Smooth muscle cell (in vitro differentiated cells): ENCODE data around the gene AMPD3. TPM values are rescaled to one million over a fixed set of nuclear protein-coding genes. Genes with fewer than 3 reads are reported as not detected.

Experiments used
- DNase-seq: peaks from one replicate; lab custom pipeline; 2025; ENCODE audit not compliant: unreplicated experiment; lab: John Stamatoyannopoulos, UW
- H2AFZ ChIP-seq: fragments of 200-600 bp; sonication (generic); 2 replicates; pipeline ENCODE4 v1.6.0; 2016; ENCODE audit warnings: antibody characterized with exemption, low read depth, mild to moderate bottlenecking
- H3F3A ChIP-seq: fragments of 200-600 bp; sonication (generic); 2 replicates; pipeline ENCODE4 v1.6.0; 2017; ENCODE audit warnings: antibody characterized with exemption, low read depth
- H3K27ac ChIP-seq: fragments of 200-600 bp; sonication (generic); 2 replicates; pipeline ENCODE4 v1.5.1; 2016; ENCODE audit warnings: low read depth, mild to moderate bottlenecking
- H3K27me3 ChIP-seq: fragments of 200-600 bp; sonication (generic); 2 replicates; pipeline ENCODE4 v1.6.1; 2016; ENCODE audit warnings: low read depth, mild to moderate bottlenecking
- H3K36me3 ChIP-seq: fragments of 200-600 bp; sonication (generic); 2 replicates; pipeline ENCODE4 v1.5.1; 2016; ENCODE audit warnings: low read depth
- H3K4me1 ChIP-seq: fragments of 200-600 bp; sonication (generic); 2 replicates; pipeline ENCODE4 v1.5.1; 2016; ENCODE audit warnings: low read depth
- H3K4me2 ChIP-seq: fragments of 200-600 bp; sonication (generic); 2 replicates; pipeline ENCODE4 v1.6.0; 2016; ENCODE audit warnings: mild to moderate bottlenecking
- H3K4me3 ChIP-seq: fragments of 200-600 bp; sonication (generic); 2 replicates; pipeline ENCODE4 v1.5.1; 2016; ENCODE audit warnings: mild to moderate bottlenecking
- H3K79me2 ChIP-seq: fragments of 200-600 bp; sonication (generic); 2 replicates; pipeline ENCODE4 v1.6.0; 2016; ENCODE audit warnings: low read depth, mild to moderate bottlenecking
- H3K9ac ChIP-seq: fragments of 200-600 bp; sonication (generic); 2 replicates; pipeline ENCODE4 v1.6.0; 2016; ENCODE audit warnings: low read depth
- H3K9me3 ChIP-seq: fragments of 200-600 bp; sonication (generic); replicated peaks from 2 replicates; pipeline ENCODE4 v1.5.1; 2016; ENCODE audit warnings: low read depth
- H4K20me1 ChIP-seq: fragments of 200-600 bp; sonication (generic); 2 replicates; pipeline ENCODE4 v1.6.0; 2016; ENCODE audit warnings: low read depth
- WGBS: methylation state at CpG from one replicate; pipeline ENCODE4 v1.1.7; 2016; ENCODE audit warnings: low lambda C conversion rate; 5-methylcytosine and 5-hydroxymethylcytosine counted together
- polyA plus RNA-seq: library from polyadenylated mRNA; unstranded; fragments of >200 nt; fragmentation: Nextera tagmentation; extraction: Ambion mirVana; gene quantifications from 2 replicates; pipeline ENCODE4 v1.2.1, GENCODE V29; 2016
- total RNA-seq: library from RNA; depleted of rRNA; stranded (reverse); fragments of >200 nt; gene quantifications from 2 replicates; pipeline ENCODE4 v1.2.3, GENCODE V29; 2014
- TF ChIP-seq, protein P1 (sequence below): fragments of 200-600 bp; sonication (generic); IDR thresholded peaks from 2 replicates; pipeline ENCODE4 v1.5.1; 2017; ENCODE audit warnings: borderline replicate concordance, mild to moderate bottlenecking, antibody characterized with exemption; ENCODE audit not compliant: insufficient read depth, poor library complexity, severe bottlenecking

AMPD3 gene
- total and polyA plus RNA-seq, 2 experiments from 2014 or later = 0.67 to 3.6 TPM

DNA sequence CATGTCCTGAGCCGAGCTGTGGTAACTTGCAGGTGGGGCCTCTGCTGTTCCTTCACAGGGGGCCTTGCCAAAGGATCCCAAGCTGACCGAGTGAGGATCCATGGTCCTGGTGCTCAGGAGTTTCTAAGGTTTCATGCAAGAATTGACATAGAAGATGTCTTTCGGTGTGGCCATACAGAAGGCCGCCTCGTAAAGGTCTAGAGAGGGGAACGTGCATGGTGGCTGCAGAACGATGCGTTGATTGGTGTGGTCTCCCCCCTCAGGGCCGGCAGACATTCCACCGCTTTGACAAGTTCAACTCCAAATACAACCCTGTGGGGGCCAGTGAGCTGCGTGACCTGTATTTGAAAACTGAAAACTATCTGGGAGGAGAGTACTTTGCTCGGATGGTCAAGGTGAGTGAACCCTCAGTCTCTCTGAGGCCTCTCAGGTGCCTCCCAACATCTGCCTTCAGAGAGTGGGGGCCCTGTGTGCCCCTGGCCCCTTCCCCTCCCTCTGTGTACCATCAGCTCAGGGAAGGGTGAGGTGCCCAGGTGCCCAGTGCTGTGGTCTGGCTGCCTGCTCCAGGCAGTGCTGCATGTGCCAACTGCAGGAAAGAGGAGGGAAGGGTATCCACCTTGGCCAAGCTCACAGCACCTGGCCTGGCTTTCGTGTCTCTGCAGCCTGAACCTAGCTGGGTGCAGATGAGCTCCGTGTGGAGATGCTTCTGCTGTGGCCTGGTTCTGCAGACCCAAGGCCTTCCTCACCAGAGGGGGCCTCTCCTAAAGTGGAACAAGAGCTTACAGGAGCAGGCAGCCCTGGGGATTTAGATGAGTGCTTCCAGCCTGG is 39.8 kb downstream of the AMPD3 start:
- Histone ChIP-seq H3K4me1 (peaks cover 9% of the 10 kb centered on the region), H3K4me3 (no peak overlapping the region), H3K27ac (no peak overlapping the region), H3K9me3 (no peaks in the 10 kb centered on the region), H2AFZ (no peak overlapping the region), H3F3A (no peaks in the 10 kb centered on the region), H3K36me3 (no peaks in the 10 kb centered on the region), H4K20me1 (no peaks in the 10 kb centered on the region), H3K9ac (no peak overlapping the region), H3K27me3 (no peaks in the 10 kb centered on the region), H3K79me2 (no peaks in the 10 kb centered on the region), H3K4me2 (no peak overlapping the region)
- TF ChIP-seq, protein P1, sequence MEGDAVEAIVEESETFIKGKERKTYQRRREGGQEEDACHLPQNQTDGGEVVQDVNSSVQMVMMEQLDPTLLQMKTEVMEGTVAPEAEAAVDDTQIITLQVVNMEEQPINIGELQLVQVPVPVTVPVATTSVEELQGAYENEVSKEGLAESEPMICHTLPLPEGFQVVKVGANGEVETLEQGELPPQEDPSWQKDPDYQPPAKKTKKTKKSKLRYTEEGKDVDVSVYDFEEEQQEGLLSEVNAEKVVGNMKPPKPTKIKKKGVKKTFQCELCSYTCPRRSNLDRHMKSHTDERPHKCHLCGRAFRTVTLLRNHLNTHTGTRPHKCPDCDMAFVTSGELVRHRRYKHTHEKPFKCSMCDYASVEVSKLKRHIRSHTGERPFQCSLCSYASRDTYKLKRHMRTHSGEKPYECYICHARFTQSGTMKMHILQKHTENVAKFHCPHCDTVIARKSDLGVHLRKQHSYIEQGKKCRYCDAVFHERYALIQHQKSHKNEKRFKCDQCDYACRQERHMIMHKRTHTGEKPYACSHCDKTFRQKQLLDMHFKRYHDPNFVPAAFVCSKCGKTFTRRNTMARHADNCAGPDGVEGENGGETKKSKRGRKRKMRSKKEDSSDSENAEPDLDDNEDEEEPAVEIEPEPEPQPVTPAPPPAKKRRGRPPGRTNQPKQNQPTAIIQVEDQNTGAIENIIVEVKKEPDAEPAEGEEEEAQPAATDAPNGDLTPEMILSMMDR = no peak
- DNase-seq = no peak
- WGBS = 96% methylated on average over 14 of the region's 14 CpGs

GRCh38 chr11:10495464-10495786 is 40.4 kb downstream of the AMPD3 start:
- no peak overlapping the region for H2AFZ ChIP-seq
- no peaks in the 10 kb centered on the region for H3K79me2 ChIP-seq
- peaks cover 9% of the 10 kb centered on the region for H3K4me1 ChIP-seq
- no peak overlapping the region for H3K4me3 ChIP-seq
- no peak for DNase-seq
- H3K27ac ChIP-seq = no peak overlapping the region
- no peaks in the 10 kb centered on the region for H4K20me1 ChIP-seq
- TF ChIP-seq, protein P1 = no peak
- no peaks in the 10 kb centered on the region for H3F3A ChIP-seq
- no peaks in the 10 kb centered on the region for H3K36me3 ChIP-seq
- H3K9ac ChIP-seq = no peak overlapping the region
- WGBS = 96% methylated on average over 8 of the region's 8 CpGs
- H3K4me2 ChIP-seq = no peak overlapping the region
- no peaks in the 10 kb centered on the region for H3K9me3 ChIP-seq
- H3K27me3 ChIP-seq = no peaks in the 10 kb centered on the region

GRCh38 chr11:10496296-10496936 is 41.4 kb downstream of the AMPD3 start:
- TF ChIP-seq, protein P1 = no peak
- no peak for DNase-seq
- Histone ChIP-seq H3K4me3 (no peak overlapping the region), H3K4me1 (no peaks in the 10 kb centered on the region), H3K79me2 (no peaks in the 10 kb centered on the region), H2AFZ (no peak overlapping the region), H3K9me3 (no peaks in the 10 kb centered on the region), H4K20me1 (no peaks in the 10 kb centered on the region), H3F3A (no peaks in the 10 kb centered on the region), H3K4me2 (no peak overlapping the region), H3K36me3 (no peaks in the 10 kb centered on the region), H3K27ac (no peak overlapping the region), H3K9ac (no peak overlapping the region), H3K27me3 (no peaks in the 10 kb centered on the region)
- 93% methylated on average over 4 of the region's 4 CpGs for WGBS
